ENCODE measurements around the gene DIP2B. TPM values are rescaled to one million over a fixed set of nuclear protein-coding genes. Genes with fewer than 3 reads are reported as not detected.

DIP2B gene
- total RNA-seq, 5 donors from 2014 or later (not counting 1 experiment from before 2014, with no cell fraction given), result 27.5 to 46.0 (median 29.6) TPM

DNA sequence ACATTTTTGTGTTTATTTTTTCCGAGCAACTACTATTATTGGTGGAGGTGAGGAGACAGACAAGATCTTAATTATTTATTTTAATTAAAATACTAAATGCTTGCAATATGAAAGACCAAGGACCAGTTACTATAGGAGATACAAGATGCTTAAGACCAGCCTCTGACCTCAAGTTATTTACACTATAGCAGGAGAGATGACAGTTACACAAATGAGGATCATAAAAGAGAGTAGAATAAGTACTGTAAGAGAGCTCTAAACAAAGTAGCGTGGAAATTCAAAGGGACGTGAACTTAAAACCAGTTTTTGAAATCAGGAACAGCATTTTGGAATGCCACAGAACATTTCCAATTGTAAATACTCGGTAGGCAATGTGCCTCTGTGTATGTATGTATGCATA is 131.1 kb downstream of the DIP2B start:
- 93% methylated on average over 3 of the region's 4 CpGs for WGBS (ENCODE audit: insufficient coverage)
- peaks cover 24 to 39% (median 37%) of the 10 kb centered on the region in 3 donors for H3K4me1 Mint-ChIP-seq
- ATAC-seq (replicated peaks in 1 of 4) (no peak), DNase-seq (no peak)
- H3K9me3 Mint-ChIP-seq, result no peaks in the 10 kb centered on the region
- H3K27ac Mint-ChIP-seq, result peak overlapping the region in 1 of 2 donors; percentile 40
- Histone ChIP-seq H3K9me3 (no peaks in the 10 kb centered on the region), H3K27ac (ENCODE audit: low read length) (no peak overlapping the region), H3K36me3 (ENCODE audit: control insufficient read depth in 2 of 2, extremely low read depth in 1 of 2, insufficient read depth in 1 of 2, low read length in 1 of 2) (no peaks in the 10 kb centered on the region), H3K27me3 (replicated peaks in 1 of 2; ENCODE audit: control insufficient read depth in 2 of 2, extremely low read depth in 1 of 2, insufficient read depth in 2 of 2, low read length in 1 of 2) (no peaks in the 10 kb centered on the region), H3K4me1 (ENCODE audit: control insufficient read depth in 1 of 2, extremely low read depth in 1 of 2, insufficient read depth in 2 of 2, low read length in 2 of 2) (peaks cover 0 to 7% of the 10 kb centered on the region in 2 experiments), H3K4me3 (ENCODE audit: control insufficient read depth in 1 of 2, extremely low read depth in 1 of 2, low read length in 1 of 2) (no peak overlapping the region)
- H3K4me3 Mint-ChIP-seq, result no peak overlapping the region
- peaks cover 13% of the 10 kb centered on the region for H3K36me3 Mint-ChIP-seq
- POLR2A ChIA-PET, result no interaction called here
- CTCF ChIA-PET, result interaction anchor here in 1 of 2 donors (1.0 to 1.3 kb wide), 2 partner anchors 127 to 131 kb away, joined by 3 to 4 read pairs; partner anchors contain the start of gene DIP2B
- no peaks in the 10 kb centered on the region for H3K27me3 Mint-ChIP-seq

DNA sequence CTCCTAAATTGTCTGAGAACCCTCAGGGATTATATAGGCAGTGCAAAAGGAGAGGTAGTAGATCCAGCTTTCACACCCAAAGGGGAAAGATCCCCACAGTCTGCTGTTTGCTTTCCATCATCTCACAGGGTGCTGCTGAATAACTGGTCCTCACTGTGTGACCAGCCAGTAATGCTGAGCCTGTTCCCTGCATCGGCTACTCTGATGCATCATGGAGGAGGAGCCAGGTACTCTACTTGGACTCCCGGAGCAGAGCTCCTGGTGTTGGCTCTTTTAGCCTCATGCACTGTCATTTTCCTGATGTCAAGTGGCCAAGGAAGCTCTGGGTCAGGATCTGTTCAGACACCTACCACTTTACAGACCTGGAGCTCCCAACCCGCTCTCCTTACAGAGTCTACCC is 131.7 kb downstream of the DIP2B start:
- 100% methylated on average over 3 of the region's 3 CpGs for WGBS (ENCODE audit: insufficient coverage)
- CTCF ChIA-PET, result interaction anchor here in 1 of 2 donors (1.0 kb wide), 1 partner anchor 128 kb away, joined by 3 read pairs; no protein-coding TSS in a partner anchor
- peak overlapping the region; percentile 65 to 70 for H3K27ac Mint-ChIP-seq
- H3K36me3 Mint-ChIP-seq, result peaks cover 14% of the 10 kb centered on the region
- POLR2A ChIA-PET, result no interaction called here
- H3K9me3 ChIP-seq, result no peaks in the 10 kb centered on the region
- ATAC-seq (replicated peaks in 1 of 4) (no peak), DNase-seq (no peak)
- H3K27me3 ChIP-seq (replicated peaks in 1 of 2; ENCODE audit: control insufficient read depth in 2 of 2, extremely low read depth in 1 of 2, insufficient read depth in 2 of 2, low read length in 1 of 2), result no peaks in the 10 kb centered on the region
- H3K27me3 Mint-ChIP-seq, result no peaks in the 10 kb centered on the region
- H3K4me3 ChIP-seq (ENCODE audit: control insufficient read depth in 1 of 2, extremely low read depth in 1 of 2, low read length in 1 of 2), result no peak overlapping the region
- no peak overlapping the region for H3K4me3 Mint-ChIP-seq
- peaks cover 0 to 4% of the 10 kb centered on the region in 2 donors for H3K36me3 ChIP-seq (ENCODE audit: control insufficient read depth in 2 of 2, extremely low read depth in 1 of 2, insufficient read depth in 1 of 2, low read length in 1 of 2)
- H3K27ac ChIP-seq (ENCODE audit: low read length), result no peak overlapping the region
- peaks cover 28 to 46% (median 41%) of the 10 kb centered on the region in 3 donors for H3K4me1 Mint-ChIP-seq
- H3K4me1 ChIP-seq (ENCODE audit: control insufficient read depth in 1 of 2, extremely low read depth in 1 of 2, insufficient read depth in 2 of 2, low read length in 2 of 2), result peaks cover 3 to 7% of the 10 kb centered on the region in 2 experiments
- no peaks in the 10 kb centered on the region for H3K9me3 Mint-ChIP-seq

DNA sequence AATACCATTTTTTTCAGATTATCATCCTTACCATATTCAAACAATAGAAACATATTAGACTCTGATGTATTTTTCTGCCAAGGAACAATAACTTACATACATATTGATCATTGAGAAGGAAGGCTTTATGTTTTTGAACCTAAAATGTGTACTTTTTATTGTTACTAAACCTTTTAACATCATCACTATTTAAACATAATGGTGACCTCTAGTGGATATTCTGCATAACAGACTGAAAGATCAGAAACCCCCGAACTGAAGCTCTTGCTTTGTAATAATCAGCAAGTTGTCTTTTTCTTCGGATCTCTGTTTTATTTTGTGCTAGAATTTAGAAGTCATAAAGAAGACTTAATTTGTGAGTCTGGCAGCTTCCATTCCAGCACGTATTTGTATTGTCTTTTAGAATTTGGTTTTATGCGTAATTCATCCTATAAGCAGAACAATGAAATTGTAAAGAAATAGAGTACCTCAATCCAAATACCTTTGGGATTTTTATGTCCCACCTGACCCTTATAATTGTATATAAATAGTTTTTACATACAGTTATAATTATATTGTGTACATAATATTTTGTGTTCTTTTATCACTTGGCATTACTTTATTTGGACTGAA is 133.2 kb downstream of the DIP2B start:
- Mint-ChIP-seq H3K9me3 (no peaks in the 10 kb centered on the region), H3K4me3 (no peak overlapping the region), H3K27ac (peak overlapping the region; percentile 70 to 80), H3K36me3 (peaks cover 20% of the 10 kb centered on the region), H3K27me3 (no peaks in the 10 kb centered on the region), H3K4me1 (peaks cover 32 to 54% (median 47%) of the 10 kb centered on the region in 3 donors)
- no peaks in the 10 kb centered on the region for H3K9me3 ChIP-seq
- peaks cover 5 to 7% of the 10 kb centered on the region in 2 experiments for H3K4me1 ChIP-seq (ENCODE audit: control insufficient read depth in 1 of 2, extremely low read depth in 1 of 2, insufficient read depth in 2 of 2, low read length in 2 of 2)
- ATAC-seq (replicated peaks in 1 of 4) (peak; percentile 52 to 68 (median 63)), DNase-seq (peak in 1 of 35 experiments; percentile 61)
- no CpG with 5 or more reads among the region's 4 CpGs for WGBS (ENCODE audit: insufficient coverage)
- peaks cover 5 to 11% of the 10 kb centered on the region in 2 donors for H3K36me3 ChIP-seq (ENCODE audit: control insufficient read depth in 2 of 2, extremely low read depth in 1 of 2, insufficient read depth in 1 of 2, low read length in 1 of 2)
- H3K27ac ChIP-seq (ENCODE audit: low read length), result no peak overlapping the region
- ChIA-PET CTCF (interaction anchor here (0.6 to 2.1 kb wide), 12 partner anchors 17 to 580 kb away, joined by 3 to 44 read pairs (median 3); partner anchors contain the start of genes DIP2B (in 2 of the 2) and POU6F1 (in 1 of the 2)), POLR2A (interaction anchor here in 1 of 2 donors (0.6 kb wide), 1 partner anchor 221 kb away, joined by 3 read pairs; no protein-coding TSS in a partner anchor)
- H3K4me3 ChIP-seq (ENCODE audit: control insufficient read depth in 1 of 2, extremely low read depth in 1 of 2, low read length in 1 of 2), result no peak overlapping the region
- H3K27me3 ChIP-seq (replicated peaks in 1 of 2; ENCODE audit: control insufficient read depth in 2 of 2, extremely low read depth in 1 of 2, insufficient read depth in 2 of 2, low read length in 1 of 2), result no peaks in the 10 kb centered on the region

DNA sequence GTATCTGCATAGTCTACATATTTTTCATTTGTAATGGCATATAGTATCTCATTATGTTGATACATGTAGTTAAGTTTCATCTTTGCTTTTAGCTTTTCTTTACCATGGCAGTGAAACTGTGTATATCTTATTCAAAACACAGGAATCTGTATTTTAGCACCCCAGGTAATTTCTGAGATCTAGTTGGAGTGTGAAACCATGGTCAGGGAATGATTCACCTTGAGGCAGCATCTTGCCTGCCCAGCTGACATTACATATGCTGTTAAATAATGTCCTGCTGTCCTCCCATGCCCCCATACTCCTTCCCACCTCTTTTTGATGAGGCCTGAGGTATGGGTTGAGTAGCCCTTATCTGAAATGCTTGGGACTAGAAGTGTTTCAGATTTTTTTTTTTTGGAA is 133.7 kb downstream of the DIP2B start:
- Mint-ChIP-seq H3K27ac (no peak overlapping the region), H3K4me3 (no peak overlapping the region), H3K9me3 (no peaks in the 10 kb centered on the region), H3K4me1 (peaks cover 32 to 54% (median 47%) of the 10 kb centered on the region in 3 donors), H3K36me3 (peaks cover 24% of the 10 kb centered on the region), H3K27me3 (no peaks in the 10 kb centered on the region)
- DNase-seq, result no peak
- Histone ChIP-seq H3K9me3 (no peaks in the 10 kb centered on the region), H3K36me3 (ENCODE audit: control insufficient read depth in 2 of 2, extremely low read depth in 1 of 2, insufficient read depth in 1 of 2, low read length in 1 of 2) (peaks cover 5 to 11% of the 10 kb centered on the region in 2 donors), H3K4me3 (ENCODE audit: control insufficient read depth in 1 of 2, extremely low read depth in 1 of 2, low read length in 1 of 2) (no peak overlapping the region), H3K4me1 (ENCODE audit: control insufficient read depth in 1 of 2, extremely low read depth in 1 of 2, insufficient read depth in 2 of 2, low read length in 2 of 2) (peaks cover 5 to 7% of the 10 kb centered on the region in 2 experiments), H3K27ac (ENCODE audit: low read length) (no peak overlapping the region), H3K27me3 (replicated peaks in 1 of 2; ENCODE audit: control insufficient read depth in 2 of 2, extremely low read depth in 1 of 2, insufficient read depth in 2 of 2, low read length in 1 of 2) (no peaks in the 10 kb centered on the region)
- no peak for ATAC-seq (replicated peaks in 1 of 4)
- CTCF ChIA-PET, result interaction anchor here (0.6 to 2.1 kb wide), 14 partner anchors 18 to 579 kb away, joined by 3 to 44 read pairs (median 4); partner anchors contain the start of genes DIP2B (in 2 of the 2) and POU6F1 (in 1 of the 2)
- POLR2A ChIA-PET, result interaction anchor here in 1 of 2 donors (0.7 kb wide), 1 partner anchor 166 kb away, joined by 5 read pairs; no protein-coding TSS in a partner anchor

DNA sequence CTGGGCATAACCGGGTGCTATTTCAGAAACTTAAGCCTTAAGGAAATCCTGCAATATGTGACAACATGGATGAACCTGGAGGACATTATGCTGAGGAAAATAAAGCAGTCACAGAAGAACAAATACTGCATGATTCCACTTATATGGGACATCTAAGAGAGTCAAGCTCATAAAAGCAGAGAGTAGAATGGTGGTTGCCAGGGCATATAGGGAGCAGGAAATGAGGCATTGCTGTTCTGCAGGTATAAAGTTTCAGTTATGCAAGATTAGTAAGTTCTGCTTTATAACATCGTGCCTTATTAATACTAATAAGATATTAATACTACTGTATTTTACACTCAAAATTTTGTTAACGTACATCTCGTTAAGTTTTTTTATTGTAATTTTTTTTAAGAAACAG is 134.9 kb downstream of the DIP2B start:
- peaks cover 26 to 46% (median 41%) of the 10 kb centered on the region in 3 donors for H3K4me1 Mint-ChIP-seq
- H3K4me3 Mint-ChIP-seq, result no peak overlapping the region
- H3K9me3 ChIP-seq, result no peaks in the 10 kb centered on the region
- H3K27me3 ChIP-seq (replicated peaks in 1 of 2; ENCODE audit: control insufficient read depth in 2 of 2, extremely low read depth in 1 of 2, insufficient read depth in 2 of 2, low read length in 1 of 2), result no peaks in the 10 kb centered on the region
- no peak overlapping the region for H3K27ac Mint-ChIP-seq
- peaks cover 26% of the 10 kb centered on the region for H3K36me3 Mint-ChIP-seq
- no peak overlapping the region for H3K4me3 ChIP-seq (ENCODE audit: control insufficient read depth in 1 of 2, extremely low read depth in 1 of 2, low read length in 1 of 2)
- POLR2A ChIA-PET, result interaction anchor here in 1 of 2 donors (0.6 kb wide), 1 partner anchor 131 kb away, joined by 3 read pairs; no protein-coding TSS in a partner anchor
- CTCF ChIA-PET, result interaction anchor here (0.5 to 1.3 kb wide), 13 partner anchors 19 to 1060 kb away, joined by 3 to 5 read pairs (median 4); partner anchors contain the start of gene DIP2B (in 1 of the 2)
- ATAC-seq (replicated peaks in 1 of 4), result no peak
- peaks cover 5 to 6% of the 10 kb centered on the region in 2 experiments for H3K4me1 ChIP-seq (ENCODE audit: control insufficient read depth in 1 of 2, extremely low read depth in 1 of 2, insufficient read depth in 2 of 2, low read length in 2 of 2)
- WGBS (ENCODE audit: insufficient coverage), result no CpG with 5 or more reads among the region's 4 CpGs
- no peak for DNase-seq
- H3K9me3 Mint-ChIP-seq, result no peaks in the 10 kb centered on the region
- no peak overlapping the region for H3K27ac ChIP-seq (ENCODE audit: low read length)
- no peaks in the 10 kb centered on the region for H3K27me3 Mint-ChIP-seq
- peaks cover 5 to 16% of the 10 kb centered on the region in 2 donors for H3K36me3 ChIP-seq (ENCODE audit: control insufficient read depth in 2 of 2, extremely low read depth in 1 of 2, insufficient read depth in 1 of 2, low read length in 1 of 2)

DNA sequence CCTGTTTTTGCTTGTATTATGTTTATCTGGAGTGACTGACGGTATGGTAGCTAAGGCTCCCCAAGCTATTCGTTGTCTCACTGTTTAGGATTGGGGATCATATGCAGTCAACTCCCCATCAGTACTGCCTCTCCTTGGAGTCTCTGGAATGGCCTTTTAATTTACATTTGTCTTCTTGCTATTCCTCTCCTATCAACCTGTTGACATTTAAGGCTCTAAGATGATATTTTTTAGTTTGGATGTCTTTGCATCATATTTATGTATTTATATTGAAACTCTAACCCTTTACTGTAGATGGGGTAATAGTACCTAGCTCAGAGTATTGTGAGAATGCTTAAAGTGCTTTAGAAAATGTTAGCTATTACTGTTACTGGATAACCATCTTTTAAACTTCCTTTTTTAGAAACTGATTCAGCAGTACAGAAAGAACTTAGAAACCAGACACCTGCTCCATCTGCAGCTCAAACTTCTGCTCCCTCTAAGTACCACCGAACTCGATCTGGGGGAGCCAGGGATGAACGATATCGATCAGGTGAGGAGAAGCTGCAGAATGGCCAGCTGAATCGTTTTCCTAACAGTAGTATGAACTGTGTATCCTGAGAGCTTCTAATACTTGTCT is 135.6 kb downstream of the DIP2B start:
- ChIA-PET POLR2A (interaction anchor here in 1 of 2 donors (0.6 kb wide), 1 partner anchor 18 kb away, joined by 3 read pairs; no protein-coding TSS in a partner anchor), CTCF (interaction anchor here (0.5 to 1.3 kb wide), 7 partner anchors 19 to 457 kb away, joined by 3 to 5 read pairs (median 3); partner anchors contain the start of gene DIP2B (in 1 of the 2))
- no peaks in the 10 kb centered on the region for H3K9me3 Mint-ChIP-seq
- no peak overlapping the region for H3K4me3 Mint-ChIP-seq
- H3K27ac Mint-ChIP-seq, result no peak overlapping the region
- H3K9me3 ChIP-seq, result no peaks in the 10 kb centered on the region
- peaks cover 21 to 39% (median 37%) of the 10 kb centered on the region in 3 donors for H3K4me1 Mint-ChIP-seq
- H3K27me3 Mint-ChIP-seq, result no peaks in the 10 kb centered on the region
- no peaks in the 10 kb centered on the region for H3K27me3 ChIP-seq (replicated peaks in 1 of 2; ENCODE audit: control insufficient read depth in 2 of 2, extremely low read depth in 1 of 2, insufficient read depth in 2 of 2, low read length in 1 of 2)
- peaks cover 3 to 5% of the 10 kb centered on the region in 2 experiments for H3K4me1 ChIP-seq (ENCODE audit: control insufficient read depth in 1 of 2, extremely low read depth in 1 of 2, insufficient read depth in 2 of 2, low read length in 2 of 2)
- WGBS (ENCODE audit: insufficient coverage), result 60% methylated on average over 1 of the region's 7 CpGs
- DNase-seq (no peak), ATAC-seq (replicated peaks in 1 of 4) (no peak)
- H3K36me3 Mint-ChIP-seq, result peaks cover 26% of the 10 kb centered on the region
- no peak overlapping the region for H3K4me3 ChIP-seq (ENCODE audit: control insufficient read depth in 1 of 2, extremely low read depth in 1 of 2, low read length in 1 of 2)
- H3K27ac ChIP-seq (ENCODE audit: low read length), result no peak overlapping the region
- H3K36me3 ChIP-seq (ENCODE audit: control insufficient read depth in 2 of 2, extremely low read depth in 1 of 2, insufficient read depth in 1 of 2, low read length in 1 of 2), result peaks cover 5 to 16% of the 10 kb centered on the region in 2 donors
